ENCODE results near the gene MAP2K2.
"Not testable (repeated sequence)": the region's sequence is repeated elsewhere in the genome, so short reads cannot be mapped to it uniquely, and the experiment has no call there.

DNA sequence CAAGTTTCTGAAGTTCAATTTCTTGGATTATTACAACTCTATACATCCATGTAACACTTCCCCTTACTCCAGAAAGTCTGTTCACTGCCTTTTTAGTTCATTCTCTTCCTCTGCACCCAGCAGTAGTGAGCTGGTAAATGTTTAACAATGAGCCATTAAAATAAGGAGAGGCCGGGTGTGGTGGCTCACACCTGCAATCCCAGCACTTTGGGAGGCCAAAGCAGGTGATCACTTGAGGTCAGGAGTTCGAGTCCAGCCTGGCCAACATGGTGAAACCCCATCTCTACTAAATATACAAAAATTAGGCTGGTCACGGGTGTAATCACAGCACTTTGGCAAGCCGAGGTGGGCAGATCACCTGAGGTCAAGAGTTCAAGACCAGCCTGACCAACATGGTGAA, 3.4 kb upstream of the MAP2K2 start:
- TF ChIP-seq, protein P1, sequence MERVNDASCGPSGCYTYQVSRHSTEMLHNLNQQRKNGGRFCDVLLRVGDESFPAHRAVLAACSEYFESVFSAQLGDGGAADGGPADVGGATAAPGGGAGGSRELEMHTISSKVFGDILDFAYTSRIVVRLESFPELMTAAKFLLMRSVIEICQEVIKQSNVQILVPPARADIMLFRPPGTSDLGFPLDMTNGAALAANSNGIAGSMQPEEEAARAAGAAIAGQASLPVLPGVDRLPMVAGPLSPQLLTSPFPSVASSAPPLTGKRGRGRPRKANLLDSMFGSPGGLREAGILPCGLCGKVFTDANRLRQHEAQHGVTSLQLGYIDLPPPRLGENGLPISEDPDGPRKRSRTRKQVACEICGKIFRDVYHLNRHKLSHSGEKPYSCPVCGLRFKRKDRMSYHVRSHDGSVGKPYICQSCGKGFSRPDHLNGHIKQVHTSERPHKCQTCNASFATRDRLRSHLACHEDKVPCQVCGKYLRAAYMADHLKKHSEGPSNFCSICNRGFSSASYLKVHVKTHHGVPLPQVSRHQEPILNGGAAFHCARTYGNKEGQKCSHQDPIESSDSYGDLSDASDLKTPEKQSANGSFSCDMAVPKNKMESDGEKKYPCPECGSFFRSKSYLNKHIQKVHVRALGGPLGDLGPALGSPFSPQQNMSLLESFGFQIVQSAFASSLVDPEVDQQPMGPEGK (tag by site-specific recombination; IDR thresholded peaks at IDR 0.05): not testable (repeated sequence)
- TF ChIP-seq SP2 (tag by site-specific recombination; IDR thresholded peaks at IDR 0.05); ZNF350 (tag by site-specific recombination; IDR thresholded peaks at IDR 0.05); SALL2 (tag by site-specific recombination; IDR thresholded peaks at IDR 0.05; ENCODE audit: borderline replicate concordance); ZNF423 (tag by site-specific recombination; IDR thresholded peaks at IDR 0.05): not testable (repeated sequence)
- TF ChIP-seq, protein P2, sequence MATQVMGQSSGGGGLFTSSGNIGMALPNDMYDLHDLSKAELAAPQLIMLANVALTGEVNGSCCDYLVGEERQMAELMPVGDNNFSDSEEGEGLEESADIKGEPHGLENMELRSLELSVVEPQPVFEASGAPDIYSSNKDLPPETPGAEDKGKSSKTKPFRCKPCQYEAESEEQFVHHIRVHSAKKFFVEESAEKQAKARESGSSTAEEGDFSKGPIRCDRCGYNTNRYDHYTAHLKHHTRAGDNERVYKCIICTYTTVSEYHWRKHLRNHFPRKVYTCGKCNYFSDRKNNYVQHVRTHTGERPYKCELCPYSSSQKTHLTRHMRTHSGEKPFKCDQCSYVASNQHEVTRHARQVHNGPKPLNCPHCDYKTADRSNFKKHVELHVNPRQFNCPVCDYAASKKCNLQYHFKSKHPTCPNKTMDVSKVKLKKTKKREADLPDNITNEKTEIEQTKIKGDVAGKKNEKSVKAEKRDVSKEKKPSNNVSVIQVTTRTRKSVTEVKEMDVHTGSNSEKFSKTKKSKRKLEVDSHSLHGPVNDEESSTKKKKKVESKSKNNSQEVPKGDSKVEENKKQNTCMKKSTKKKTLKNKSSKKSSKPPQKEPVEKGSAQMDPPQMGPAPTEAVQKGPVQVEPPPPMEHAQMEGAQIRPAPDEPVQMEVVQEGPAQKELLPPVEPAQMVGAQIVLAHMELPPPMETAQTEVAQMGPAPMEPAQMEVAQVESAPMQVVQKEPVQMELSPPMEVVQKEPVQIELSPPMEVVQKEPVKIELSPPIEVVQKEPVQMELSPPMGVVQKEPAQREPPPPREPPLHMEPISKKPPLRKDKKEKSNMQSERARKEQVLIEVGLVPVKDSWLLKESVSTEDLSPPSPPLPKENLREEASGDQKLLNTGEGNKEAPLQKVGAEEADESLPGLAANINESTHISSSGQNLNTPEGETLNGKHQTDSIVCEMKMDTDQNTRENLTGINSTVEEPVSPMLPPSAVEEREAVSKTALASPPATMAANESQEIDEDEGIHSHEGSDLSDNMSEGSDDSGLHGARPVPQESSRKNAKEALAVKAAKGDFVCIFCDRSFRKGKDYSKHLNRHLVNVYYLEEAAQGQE (tag by site-specific recombination; IDR thresholded peaks at IDR 0.05): not testable (repeated sequence)
- TF ChIP-seq, protein P3, sequence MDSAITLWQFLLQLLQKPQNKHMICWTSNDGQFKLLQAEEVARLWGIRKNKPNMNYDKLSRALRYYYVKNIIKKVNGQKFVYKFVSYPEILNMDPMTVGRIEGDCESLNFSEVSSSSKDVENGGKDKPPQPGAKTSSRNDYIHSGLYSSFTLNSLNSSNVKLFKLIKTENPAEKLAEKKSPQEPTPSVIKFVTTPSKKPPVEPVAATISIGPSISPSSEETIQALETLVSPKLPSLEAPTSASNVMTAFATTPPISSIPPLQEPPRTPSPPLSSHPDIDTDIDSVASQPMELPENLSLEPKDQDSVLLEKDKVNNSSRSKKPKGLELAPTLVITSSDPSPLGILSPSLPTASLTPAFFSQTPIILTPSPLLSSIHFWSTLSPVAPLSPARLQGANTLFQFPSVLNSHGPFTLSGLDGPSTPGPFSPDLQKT (IDR thresholded peaks at IDR 0.05; ENCODE audit: borderline replicate concordance, low read depth, low read length): not testable (repeated sequence)
- TF ChIP-seq, protein P4, sequence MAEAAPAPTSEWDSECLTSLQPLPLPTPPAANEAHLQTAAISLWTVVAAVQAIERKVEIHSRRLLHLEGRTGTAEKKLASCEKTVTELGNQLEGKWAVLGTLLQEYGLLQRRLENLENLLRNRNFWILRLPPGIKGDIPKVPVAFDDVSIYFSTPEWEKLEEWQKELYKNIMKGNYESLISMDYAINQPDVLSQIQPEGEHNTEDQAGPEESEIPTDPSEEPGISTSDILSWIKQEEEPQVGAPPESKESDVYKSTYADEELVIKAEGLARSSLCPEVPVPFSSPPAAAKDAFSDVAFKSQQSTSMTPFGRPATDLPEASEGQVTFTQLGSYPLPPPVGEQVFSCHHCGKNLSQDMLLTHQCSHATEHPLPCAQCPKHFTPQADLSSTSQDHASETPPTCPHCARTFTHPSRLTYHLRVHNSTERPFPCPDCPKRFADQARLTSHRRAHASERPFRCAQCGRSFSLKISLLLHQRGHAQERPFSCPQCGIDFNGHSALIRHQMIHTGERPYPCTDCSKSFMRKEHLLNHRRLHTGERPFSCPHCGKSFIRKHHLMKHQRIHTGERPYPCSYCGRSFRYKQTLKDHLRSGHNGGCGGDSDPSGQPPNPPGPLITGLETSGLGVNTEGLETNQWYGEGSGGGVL (tag by site-specific recombination; IDR thresholded peaks at IDR 0.05): not testable (repeated sequence)
- TF ChIP-seq, protein P5, sequence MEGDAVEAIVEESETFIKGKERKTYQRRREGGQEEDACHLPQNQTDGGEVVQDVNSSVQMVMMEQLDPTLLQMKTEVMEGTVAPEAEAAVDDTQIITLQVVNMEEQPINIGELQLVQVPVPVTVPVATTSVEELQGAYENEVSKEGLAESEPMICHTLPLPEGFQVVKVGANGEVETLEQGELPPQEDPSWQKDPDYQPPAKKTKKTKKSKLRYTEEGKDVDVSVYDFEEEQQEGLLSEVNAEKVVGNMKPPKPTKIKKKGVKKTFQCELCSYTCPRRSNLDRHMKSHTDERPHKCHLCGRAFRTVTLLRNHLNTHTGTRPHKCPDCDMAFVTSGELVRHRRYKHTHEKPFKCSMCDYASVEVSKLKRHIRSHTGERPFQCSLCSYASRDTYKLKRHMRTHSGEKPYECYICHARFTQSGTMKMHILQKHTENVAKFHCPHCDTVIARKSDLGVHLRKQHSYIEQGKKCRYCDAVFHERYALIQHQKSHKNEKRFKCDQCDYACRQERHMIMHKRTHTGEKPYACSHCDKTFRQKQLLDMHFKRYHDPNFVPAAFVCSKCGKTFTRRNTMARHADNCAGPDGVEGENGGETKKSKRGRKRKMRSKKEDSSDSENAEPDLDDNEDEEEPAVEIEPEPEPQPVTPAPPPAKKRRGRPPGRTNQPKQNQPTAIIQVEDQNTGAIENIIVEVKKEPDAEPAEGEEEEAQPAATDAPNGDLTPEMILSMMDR (tag by site-specific recombination; IDR thresholded peaks at IDR 0.05): not testable (repeated sequence)
- TF ChIP-seq, protein P6, sequence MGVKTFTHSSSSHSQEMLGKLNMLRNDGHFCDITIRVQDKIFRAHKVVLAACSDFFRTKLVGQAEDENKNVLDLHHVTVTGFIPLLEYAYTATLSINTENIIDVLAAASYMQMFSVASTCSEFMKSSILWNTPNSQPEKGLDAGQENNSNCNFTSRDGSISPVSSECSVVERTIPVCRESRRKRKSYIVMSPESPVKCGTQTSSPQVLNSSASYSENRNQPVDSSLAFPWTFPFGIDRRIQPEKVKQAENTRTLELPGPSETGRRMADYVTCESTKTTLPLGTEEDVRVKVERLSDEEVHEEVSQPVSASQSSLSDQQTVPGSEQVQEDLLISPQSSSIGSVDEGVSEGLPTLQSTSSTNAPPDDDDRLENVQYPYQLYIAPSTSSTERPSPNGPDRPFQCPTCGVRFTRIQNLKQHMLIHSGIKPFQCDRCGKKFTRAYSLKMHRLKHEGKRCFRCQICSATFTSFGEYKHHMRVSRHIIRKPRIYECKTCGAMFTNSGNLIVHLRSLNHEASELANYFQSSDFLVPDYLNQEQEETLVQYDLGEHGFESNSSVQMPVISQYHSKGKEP (tag by site-specific recombination; IDR thresholded peaks at IDR 0.05): not testable (repeated sequence)
- TF ChIP-seq, protein P7, sequence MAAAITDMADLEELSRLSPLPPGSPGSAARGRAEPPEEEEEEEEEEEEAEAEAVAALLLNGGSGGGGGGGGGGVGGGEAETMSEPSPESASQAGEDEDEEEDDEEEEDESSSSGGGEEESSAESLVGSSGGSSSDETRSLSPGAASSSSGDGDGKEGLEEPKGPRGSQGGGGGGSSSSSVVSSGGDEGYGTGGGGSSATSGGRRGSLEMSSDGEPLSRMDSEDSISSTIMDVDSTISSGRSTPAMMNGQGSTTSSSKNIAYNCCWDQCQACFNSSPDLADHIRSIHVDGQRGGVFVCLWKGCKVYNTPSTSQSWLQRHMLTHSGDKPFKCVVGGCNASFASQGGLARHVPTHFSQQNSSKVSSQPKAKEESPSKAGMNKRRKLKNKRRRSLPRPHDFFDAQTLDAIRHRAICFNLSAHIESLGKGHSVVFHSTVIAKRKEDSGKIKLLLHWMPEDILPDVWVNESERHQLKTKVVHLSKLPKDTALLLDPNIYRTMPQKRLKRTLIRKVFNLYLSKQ (tag by site-specific recombination; IDR thresholded peaks at IDR 0.05; ENCODE audit: borderline replicate concordance): not testable (repeated sequence)

All from HEK293 (cell line).